ENCODE measurements around the gene RPEL1.
"Not testable (repeated sequence)": the region's sequence is repeated elsewhere in the genome, so short reads cannot be mapped to it uniquely, and the experiment has no call there.

DNA sequence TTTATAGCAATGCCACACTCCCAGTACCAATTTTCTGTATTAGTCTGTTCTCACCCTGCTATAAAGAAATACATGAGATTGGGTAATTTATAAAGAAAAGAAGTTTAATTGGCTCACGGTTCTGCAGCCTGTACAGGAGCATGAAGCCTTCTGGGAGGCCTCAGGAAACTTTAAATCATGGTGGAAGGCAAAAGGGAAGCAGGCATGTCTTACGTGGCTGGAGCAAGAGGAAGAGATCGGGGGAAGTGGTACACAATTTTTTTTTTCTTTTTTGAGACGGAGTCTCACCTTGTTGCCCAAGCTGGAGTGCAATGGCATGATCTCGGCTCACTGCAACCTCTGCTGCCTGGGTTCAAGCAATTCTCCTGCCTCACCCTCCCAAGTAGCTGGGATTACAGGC, 21.0 kb upstream of the RPEL1 start:
- TF ChIP-seq CTCF (IDR thresholded peaks at IDR 0.05; ENCODE audit: low read depth, low read length, poor library complexity, severe bottlenecking); EZH2phosphoT487 (IDR thresholded peaks at IDR 0.05; ENCODE audit: borderline replicate concordance, low read length): not testable (repeated sequence)

All from DOHH2 (cell line).